HepG2 (cell line): ENCODE measurements around the gene FANCF.

Source experiments
- CHD2 ChIP-seq: IDR thresholded peaks from 2 replicates; pipeline ENCODE4 v1.6.1; 2011; ENCODE audit warnings: low read depth, low read length, improper control_type of control experiment
- MAFK ChIP-seq, 2 experiments: IDR thresholded peaks in 1 of 2; conservative IDR thresholded peaks in 1 of 2; 2 replicates each; pipeline ENCODE4 v1.6.1; 2011; ENCODE audit warnings: improper control_type of control experiment in 2 of 2, low read length in 2 of 2
- PCBP1 ChIP-seq: fragments of 200-400 bp; formaldehyde crosslinking; IDR thresholded peaks from 2 replicates; pipeline ENCODE4 v1.6.1; 2017; ENCODE audit warnings: mild to moderate bottlenecking, low read depth, low read length, borderline replicate concordance
- POLR2A ChIP-seq, 2 experiments: IDR thresholded peaks; 2 replicates each; pipeline ENCODE4 v1.6.1; 2011; ENCODE audit warnings: low read depth in 2 of 2, low read length in 2 of 2, mild to moderate bottlenecking in 1 of 2, moderate library complexity in 1 of 2; ENCODE audit not compliant: insufficient read depth in 1 of 2
- RFX5 ChIP-seq: IDR thresholded peaks from 2 replicates; pipeline ENCODE4 v1.6.1; 2011; ENCODE audit warnings: low read depth, low read length, improper control_type of control experiment
- ZNF598 ChIP-seq: sonication (generic); formaldehyde crosslinking; IDR thresholded peaks from 2 replicates; pipeline ENCODE4 v1.5.1; 2020; ENCODE audit warnings: mild to moderate bottlenecking, missing genetic modification reagents, borderline replicate concordance
- TF ChIP-seq, protein P1 (sequence below): sonication (generic); formaldehyde crosslinking; IDR thresholded peaks from 2 replicates; pipeline ENCODE4 v1.4.0; 2020; ENCODE audit warnings: missing genetic modification reagents
- TF ChIP-seq, protein P2 (sequence below): sonication (generic); formaldehyde crosslinking; IDR thresholded peaks from 2 replicates; pipeline ENCODE4 v1.5.0; 2020; ENCODE audit warnings: mild to moderate bottlenecking, missing genetic modification reagents, moderate library complexity
- TF ChIP-seq, protein P3 (sequence below): sonication (generic); formaldehyde crosslinking; IDR thresholded peaks from 2 replicates; pipeline ENCODE4 v1.4.0; 2020; ENCODE audit warnings: missing genetic modification reagents

DNA sequence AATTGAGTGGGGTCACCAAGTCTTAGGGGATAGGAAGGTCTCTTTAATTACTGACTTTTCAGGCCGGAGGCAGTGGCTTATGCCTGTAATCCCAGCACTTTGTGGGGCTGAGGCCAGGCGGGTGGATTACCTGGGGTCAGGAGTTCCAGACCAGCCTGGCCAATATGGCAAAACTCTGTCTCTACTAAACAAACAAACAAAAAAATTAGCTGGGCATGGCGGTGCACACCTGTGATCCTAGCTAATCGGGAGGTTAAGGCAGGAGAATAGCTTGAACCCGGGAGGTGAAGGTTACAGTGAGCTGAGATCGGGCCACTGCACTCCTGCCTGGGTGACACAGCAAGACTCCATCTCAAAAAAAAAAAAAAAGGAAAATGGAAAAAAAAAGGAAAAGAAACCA, 1.8 kb upstream of the FANCF start:
- no peak for TF ChIP-seq CHD2
- no peak for TF ChIP-seq PCBP1
- TF ChIP-seq, protein P1, sequence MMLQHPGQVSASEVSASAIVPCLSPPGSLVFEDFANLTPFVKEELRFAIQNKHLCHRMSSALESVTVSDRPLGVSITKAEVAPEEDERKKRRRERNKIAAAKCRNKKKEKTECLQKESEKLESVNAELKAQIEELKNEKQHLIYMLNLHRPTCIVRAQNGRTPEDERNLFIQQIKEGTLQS (CRISPR knock-in tag), result no peak
- TF ChIP-seq, protein P2, sequence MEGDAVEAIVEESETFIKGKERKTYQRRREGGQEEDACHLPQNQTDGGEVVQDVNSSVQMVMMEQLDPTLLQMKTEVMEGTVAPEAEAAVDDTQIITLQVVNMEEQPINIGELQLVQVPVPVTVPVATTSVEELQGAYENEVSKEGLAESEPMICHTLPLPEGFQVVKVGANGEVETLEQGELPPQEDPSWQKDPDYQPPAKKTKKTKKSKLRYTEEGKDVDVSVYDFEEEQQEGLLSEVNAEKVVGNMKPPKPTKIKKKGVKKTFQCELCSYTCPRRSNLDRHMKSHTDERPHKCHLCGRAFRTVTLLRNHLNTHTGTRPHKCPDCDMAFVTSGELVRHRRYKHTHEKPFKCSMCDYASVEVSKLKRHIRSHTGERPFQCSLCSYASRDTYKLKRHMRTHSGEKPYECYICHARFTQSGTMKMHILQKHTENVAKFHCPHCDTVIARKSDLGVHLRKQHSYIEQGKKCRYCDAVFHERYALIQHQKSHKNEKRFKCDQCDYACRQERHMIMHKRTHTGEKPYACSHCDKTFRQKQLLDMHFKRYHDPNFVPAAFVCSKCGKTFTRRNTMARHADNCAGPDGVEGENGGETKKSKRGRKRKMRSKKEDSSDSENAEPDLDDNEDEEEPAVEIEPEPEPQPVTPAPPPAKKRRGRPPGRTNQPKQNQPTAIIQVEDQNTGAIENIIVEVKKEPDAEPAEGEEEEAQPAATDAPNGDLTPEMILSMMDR (CRISPR knock-in tag), result no peak
- no peak for TF ChIP-seq RFX5
- TF ChIP-seq ZNF598 (CRISPR knock-in tag), result no peak
- TF ChIP-seq, protein P3, sequence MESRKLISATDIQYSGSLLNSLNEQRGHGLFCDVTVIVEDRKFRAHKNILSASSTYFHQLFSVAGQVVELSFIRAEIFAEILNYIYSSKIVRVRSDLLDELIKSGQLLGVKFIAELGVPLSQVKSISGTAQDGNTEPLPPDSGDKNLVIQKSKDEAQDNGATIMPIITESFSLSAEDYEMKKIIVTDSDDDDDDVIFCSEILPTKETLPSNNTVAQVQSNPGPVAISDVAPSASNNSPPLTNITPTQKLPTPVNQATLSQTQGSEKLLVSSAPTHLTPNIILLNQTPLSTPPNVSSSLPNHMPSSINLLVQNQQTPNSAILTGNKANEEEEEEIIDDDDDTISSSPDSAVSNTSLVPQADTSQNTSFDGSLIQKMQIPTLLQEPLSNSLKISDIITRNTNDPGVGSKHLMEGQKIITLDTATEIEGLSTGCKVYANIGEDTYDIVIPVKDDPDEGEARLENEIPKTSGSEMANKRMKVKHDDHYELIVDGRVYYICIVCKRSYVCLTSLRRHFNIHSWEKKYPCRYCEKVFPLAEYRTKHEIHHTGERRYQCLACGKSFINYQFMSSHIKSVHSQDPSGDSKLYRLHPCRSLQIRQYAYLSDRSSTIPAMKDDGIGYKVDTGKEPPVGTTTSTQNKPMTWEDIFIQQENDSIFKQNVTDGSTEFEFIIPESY (CRISPR knock-in tag), result no peak
- TF ChIP-seq MAFK (conservative IDR thresholded peaks at IDR 0.05 in 1 of 2, IDR thresholded peaks at IDR 0.05 in 1 of 2; ENCODE audit: low read length in 2 of 2), result no peak
- no peak for TF ChIP-seq POLR2A (IDR thresholded peaks at IDR 0.05; ENCODE audit: insufficient read depth in 1 of 2, low read depth in 2 of 2, low read length in 2 of 2)
